HG03439 (cell line): ENCODE measurements around the gene CELA3A.
"Not testable (repeated sequence)": the region's sequence is repeated elsewhere in the genome, so short reads cannot be mapped to it uniquely, and the experiment has no call there.

Experiments
- ATAC-seq: cut with Tn5 transposase; IDR thresholded peaks from one replicate; pipeline ENCODE4 v1.9.1; 2021; ENCODE audit warnings: mild to moderate bottlenecking, moderate library complexity; ENCODE audit not compliant: unreplicated experiment

Gene CELA3A

GRCh38 chr1:22001409-22001808 is at the start of gene CELA3A:
Gene CELA3A (plus strand): TSS chr1:22001657. CDS start chr1:22001675, 18 bp downstream.
- ATAC-seq: no peak

GRCh38 chr1:21952786-21953520 is 48.5 kb upstream of the CELA3A start:
- ATAC-seq: no peak

- no peak for ATAC-seq
These were observed 46.4 kb upstream of the CELA3A start for GRCh38 chr1:21955058-21955457.

GRCh38 chr1:21955501-21956281 is 45.8 kb upstream of the CELA3A start:
- no peak for ATAC-seq

- no peak for ATAC-seq
These were observed 44.5 kb upstream of the CELA3A start for GRCh38 chr1:21956720-21957552.

GRCh38 chr1:21961337-21961736 is 40.1 kb upstream of the CELA3A start:
- no peak for ATAC-seq

- no peak for ATAC-seq
These were observed 39.7 kb upstream of the CELA3A start for GRCh38 chr1:21961799-21962198.

- no peak for ATAC-seq
These were observed 37.8 kb upstream of the CELA3A start for GRCh38 chr1:21963477-21964217.

GRCh38 chr1:21966247-21967000 is 35.0 kb upstream of the CELA3A start:
- ATAC-seq: no peak

- ATAC-seq: not testable (repeated sequence)
These were observed 34.2 kb upstream of the CELA3A start for GRCh38 chr1:21967216-21967615.

- not testable (repeated sequence) for ATAC-seq
These were observed 32.4 kb upstream of the CELA3A start for GRCh38 chr1:21969066-21969465.

- ATAC-seq: not testable (repeated sequence)
These were observed 30.9 kb upstream of the CELA3A start for GRCh38 chr1:21970523-21970922.

- ATAC-seq: not testable (repeated sequence)
These were observed 28.4 kb upstream of the CELA3A start for GRCh38 chr1:21972973-21973441.

- not testable (repeated sequence) for ATAC-seq
These were observed 27.5 kb upstream of the CELA3A start for GRCh38 chr1:21973948-21974347.

GRCh38 chr1:21974699-21975098 is 26.8 kb upstream of the CELA3A start:
- not testable (repeated sequence) for ATAC-seq

GRCh38 chr1:21975296-21975695 is 26.2 kb upstream of the CELA3A start:
- not testable (repeated sequence) for ATAC-seq

- ATAC-seq: not testable (repeated sequence)
These were observed 24.7 kb upstream of the CELA3A start, which contains the start of gene CELA3B for GRCh38 chr1:21976703-21977239. Gene CELA3B (plus strand): TSS chr1:21977022. CDS start chr1:21977040, 18 bp downstream.

- ATAC-seq: not testable (repeated sequence)
These were observed 23.2 kb upstream of the CELA3A start for GRCh38 chr1:21978209-21978608.
